Parathyroid adenoma (tissue), 2 donors: ENCODE measurements around the gene CNTNAP2.

Experiments
- H2AFZ ChIP-seq: fragments of 300-600 bp; sonication (generic); one replicate; pipeline ENCODE4 v1.7.0; 2017; ENCODE audit warnings: antibody characterized with exemption, mild to moderate bottlenecking
- H3K27ac ChIP-seq: fragments of 300-600 bp; sonication (generic); one replicate; pipeline ENCODE4 v1.7.0; 2017
- H3K27me3 ChIP-seq: fragments of 300-600 bp; sonication (generic); one replicate; pipeline ENCODE4 v1.7.0; 2017; ENCODE audit warnings: low read length; ENCODE audit not compliant: control insufficient read depth, insufficient read depth
- H3K36me3 ChIP-seq: fragments of 300-600 bp; sonication (generic); one replicate; pipeline ENCODE4 v1.7.0; 2017; ENCODE audit warnings: low read length; ENCODE audit not compliant: control insufficient read depth, insufficient read depth
- H3K4me1 ChIP-seq: fragments of 300-600 bp; sonication (generic); one replicate; pipeline ENCODE4 v1.7.0; 2017; ENCODE audit warnings: control low read depth
- H3K4me2 ChIP-seq: fragments of 300-600 bp; sonication (generic); one replicate; pipeline ENCODE4 v1.7.0; 2017; ENCODE audit warnings: low read length
- H3K4me3 ChIP-seq: fragments of 300-600 bp; sonication (generic); one replicate; pipeline ENCODE4 v1.7.0; 2017; ENCODE audit warnings: low read depth, low read length
- H3K79me2 ChIP-seq: fragments of 300-600 bp; sonication (generic); one replicate; pipeline ENCODE4 v1.7.0; 2017; ENCODE audit warnings: control low read depth
- H3K9ac ChIP-seq: fragments of 300-600 bp; sonication (generic); one replicate; pipeline ENCODE4 v1.7.0; 2017; ENCODE audit warnings: mild to moderate bottlenecking
- H3K9me3 ChIP-seq: fragments of 300-600 bp; sonication (generic); one replicate; pipeline ENCODE4 v1.7.0; 2017; ENCODE audit warnings: low read length; ENCODE audit not compliant: control insufficient read depth
- CTCF ChIP-seq: fragments of 300-600 bp; sonication (generic); IDR thresholded peaks from one replicate; pipeline ENCODE4 v1.7.0; 2017; ENCODE audit warnings: antibody characterized with exemption, mild to moderate bottlenecking
- donor health status: primary hyperparathyroidism.

CNTNAP2 gene

GRCh38 chr7:146138926-146139325 is 22.3 kb downstream of the CNTNAP2 start:
- H3K27me3 ChIP-seq, result no peaks in the 10 kb centered on the region
- no peak overlapping the region for H3K4me2 ChIP-seq
- H2AFZ ChIP-seq, result no peak overlapping the region
- H3K27ac ChIP-seq, result no peak overlapping the region
- no peak for TF ChIP-seq CTCF
- H3K4me3 ChIP-seq, result no peak overlapping the region
- H3K9me3 ChIP-seq, result no peaks in the 10 kb centered on the region
- no peaks in the 10 kb centered on the region for H3K4me1 ChIP-seq
- H3K79me2 ChIP-seq, result no peaks in the 10 kb centered on the region
- no peak overlapping the region for H3K9ac ChIP-seq
- no peaks in the 10 kb centered on the region for H3K36me3 ChIP-seq

- TF ChIP-seq CTCF, result no peak
- H3K4me1 ChIP-seq, result no peaks in the 10 kb centered on the region
- H3K9ac ChIP-seq, result no peak overlapping the region
- no peak overlapping the region for H2AFZ ChIP-seq
- no peak overlapping the region for H3K4me2 ChIP-seq
- no peaks in the 10 kb centered on the region for H3K36me3 ChIP-seq
- no peaks in the 10 kb centered on the region for H3K79me2 ChIP-seq
- no peak overlapping the region for H3K27ac ChIP-seq
- no peaks in the 10 kb centered on the region for H3K27me3 ChIP-seq
- no peaks in the 10 kb centered on the region for H3K9me3 ChIP-seq
- no peak overlapping the region for H3K4me3 ChIP-seq
Observed at GRCh38 chr7:146146831-146147486, 30.4 kb downstream of the CNTNAP2 start.

GRCh38 chr7:146150153-146150552 is 33.6 kb downstream of the CNTNAP2 start:
- TF ChIP-seq CTCF, result no peak
- Histone ChIP-seq H3K4me1 (no peaks in the 10 kb centered on the region), H3K4me3 (no peak overlapping the region), H3K27ac (no peak overlapping the region), H3K4me2 (no peak overlapping the region), H3K9me3 (no peaks in the 10 kb centered on the region), H3K27me3 (no peaks in the 10 kb centered on the region), H3K36me3 (no peaks in the 10 kb centered on the region), H3K9ac (no peak overlapping the region), H2AFZ (no peak overlapping the region), H3K79me2 (no peaks in the 10 kb centered on the region)

- no peaks in the 10 kb centered on the region for H3K27me3 ChIP-seq
- no peak overlapping the region for H3K9ac ChIP-seq
- no peak overlapping the region for H3K4me3 ChIP-seq
- H3K79me2 ChIP-seq, result no peaks in the 10 kb centered on the region
- TF ChIP-seq CTCF, result no peak
- no peaks in the 10 kb centered on the region for H3K36me3 ChIP-seq
- no peak overlapping the region for H3K4me2 ChIP-seq
- no peak overlapping the region for H2AFZ ChIP-seq
- H3K4me1 ChIP-seq, result no peaks in the 10 kb centered on the region
- no peaks in the 10 kb centered on the region for H3K9me3 ChIP-seq
- no peak overlapping the region for H3K27ac ChIP-seq
Observed at GRCh38 chr7:146172112-146172511, 55.5 kb downstream of the CNTNAP2 start.

- H3K4me1 ChIP-seq, result no peaks in the 10 kb centered on the region
- no peak overlapping the region for H3K4me3 ChIP-seq
- TF ChIP-seq CTCF, result no peak
- H3K27me3 ChIP-seq, result no peaks in the 10 kb centered on the region
- no peaks in the 10 kb centered on the region for H3K79me2 ChIP-seq
- H3K36me3 ChIP-seq, result no peaks in the 10 kb centered on the region
- H3K9me3 ChIP-seq, result no peaks in the 10 kb centered on the region
- H3K4me2 ChIP-seq, result no peak overlapping the region
- no peak overlapping the region for H3K27ac ChIP-seq
- no peak overlapping the region for H3K9ac ChIP-seq
- H2AFZ ChIP-seq, result no peak overlapping the region
Observed at GRCh38 chr7:146175716-146176115, 59.1 kb downstream of the CNTNAP2 start.
